ENCODE results near the gene AKR1C1. TPM values are rescaled to one million over a fixed set of nuclear protein-coding genes. Genes with fewer than 3 reads are reported as not detected.

Gene AKR1C1
- total RNA-seq, 1 experiment from 2014 or later, result 4.1 TPM

DNA sequence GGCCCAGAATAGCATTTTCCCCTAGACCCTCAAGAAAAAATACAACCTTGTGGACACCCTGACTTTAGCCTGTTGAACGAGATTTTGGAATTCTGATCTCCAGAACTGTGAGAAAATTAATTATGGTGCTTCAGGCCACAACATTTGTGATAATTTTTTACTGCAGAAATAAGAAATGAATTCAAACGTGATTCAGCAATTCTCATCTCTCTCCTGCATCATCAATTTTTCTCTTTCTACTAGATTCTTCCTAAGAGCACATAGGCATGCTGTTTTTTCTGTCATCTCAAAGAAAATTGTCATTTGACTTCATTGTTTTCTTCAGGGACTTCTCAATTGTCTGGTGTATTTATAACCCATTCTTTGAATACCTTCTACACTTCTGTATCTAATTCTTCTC is 49.4 kb downstream of the AKR1C1 start:
- Mint-ChIP-seq H3K36me3 (0 out of 2 replicates have a peak, but pooled peaks cover 2% of the 10 kb centered on the region), H3K4me3 (no peak overlapping the region), H3K27ac (no peak overlapping the region), H3K27me3 (ENCODE audit: low read depth) (no peaks in the 10 kb centered on the region), H3K9me3 (peaks cover 17% of the 10 kb centered on the region), H3K4me1 (peaks cover 17% of the 10 kb centered on the region)
- TF ChIP-seq ZNF671 (CRISPR knock-in tag; IDR thresholded peaks at IDR 0.05) (no peak), HMGA2 (CRISPR knock-in tag; IDR thresholded peaks at IDR 0.05) (no peak), NR2C2 (CRISPR knock-in tag; IDR thresholded peaks at IDR 0.05) (no peak), IRF2 (CRISPR knock-in tag; IDR thresholded peaks at IDR 0.05; ENCODE audit: borderline replicate concordance, low read depth) (no peak), NR1H2 (CRISPR knock-in tag; IDR thresholded peaks at IDR 0.05) (no peak), FOXP1 (CRISPR knock-in tag; IDR thresholded peaks at IDR 0.05; ENCODE audit: borderline replicate concordance) (no peak), ELF4 (CRISPR knock-in tag; IDR thresholded peaks at IDR 0.05; ENCODE audit: low read depth) (no peak), ZNF423 (CRISPR knock-in tag; IDR thresholded peaks at IDR 0.05) (no peak)
- TF ChIP-seq, protein P1, sequence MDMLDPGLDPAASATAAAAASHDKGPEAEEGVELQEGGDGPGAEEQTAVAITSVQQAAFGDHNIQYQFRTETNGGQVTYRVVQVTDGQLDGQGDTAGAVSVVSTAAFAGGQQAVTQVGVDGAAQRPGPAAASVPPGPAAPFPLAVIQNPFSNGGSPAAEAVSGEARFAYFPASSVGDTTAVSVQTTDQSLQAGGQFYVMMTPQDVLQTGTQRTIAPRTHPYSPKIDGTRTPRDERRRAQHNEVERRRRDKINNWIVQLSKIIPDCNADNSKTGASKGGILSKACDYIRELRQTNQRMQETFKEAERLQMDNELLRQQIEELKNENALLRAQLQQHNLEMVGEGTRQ (CRISPR knock-in tag; IDR thresholded peaks at IDR 0.05), result no peak
- TF ChIP-seq, protein P2, sequence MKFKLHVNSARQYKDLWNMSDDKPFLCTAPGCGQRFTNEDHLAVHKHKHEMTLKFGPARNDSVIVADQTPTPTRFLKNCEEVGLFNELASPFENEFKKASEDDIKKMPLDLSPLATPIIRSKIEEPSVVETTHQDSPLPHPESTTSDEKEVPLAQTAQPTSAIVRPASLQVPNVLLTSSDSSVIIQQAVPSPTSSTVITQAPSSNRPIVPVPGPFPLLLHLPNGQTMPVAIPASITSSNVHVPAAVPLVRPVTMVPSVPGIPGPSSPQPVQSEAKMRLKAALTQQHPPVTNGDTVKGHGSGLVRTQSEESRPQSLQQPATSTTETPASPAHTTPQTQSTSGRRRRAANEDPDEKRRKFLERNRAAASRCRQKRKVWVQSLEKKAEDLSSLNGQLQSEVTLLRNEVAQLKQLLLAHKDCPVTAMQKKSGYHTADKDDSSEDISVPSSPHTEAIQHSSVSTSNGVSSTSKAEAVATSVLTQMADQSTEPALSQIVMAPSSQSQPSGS (CRISPR knock-in tag; IDR thresholded peaks at IDR 0.05; ENCODE audit: borderline replicate concordance, low read depth), result no peak
- TF ChIP-seq, protein P3, sequence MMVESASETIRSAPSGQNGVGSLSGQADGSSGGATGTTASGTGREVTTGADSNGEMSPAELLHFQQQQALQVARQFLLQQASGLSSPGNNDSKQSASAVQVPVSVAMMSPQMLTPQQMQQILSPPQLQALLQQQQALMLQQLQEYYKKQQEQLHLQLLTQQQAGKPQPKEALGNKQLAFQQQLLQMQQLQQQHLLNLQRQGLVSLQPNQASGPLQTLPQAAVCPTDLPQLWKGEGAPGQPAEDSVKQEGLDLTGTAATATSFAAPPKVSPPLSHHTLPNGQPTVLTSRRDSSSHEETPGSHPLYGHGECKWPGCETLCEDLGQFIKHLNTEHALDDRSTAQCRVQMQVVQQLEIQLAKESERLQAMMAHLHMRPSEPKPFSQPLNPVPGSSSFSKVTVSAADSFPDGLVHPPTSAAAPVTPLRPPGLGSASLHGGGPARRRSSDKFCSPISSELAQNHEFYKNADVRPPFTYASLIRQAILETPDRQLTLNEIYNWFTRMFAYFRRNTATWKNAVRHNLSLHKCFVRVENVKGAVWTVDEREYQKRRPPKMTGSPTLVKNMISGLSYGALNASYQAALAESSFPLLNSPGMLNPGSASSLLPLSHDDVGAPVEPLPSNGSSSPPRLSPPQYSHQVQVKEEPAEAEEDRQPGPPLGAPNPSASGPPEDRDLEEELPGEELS (CRISPR knock-in tag; IDR thresholded peaks at IDR 0.05), result no peak
- TF ChIP-seq, protein P4, sequence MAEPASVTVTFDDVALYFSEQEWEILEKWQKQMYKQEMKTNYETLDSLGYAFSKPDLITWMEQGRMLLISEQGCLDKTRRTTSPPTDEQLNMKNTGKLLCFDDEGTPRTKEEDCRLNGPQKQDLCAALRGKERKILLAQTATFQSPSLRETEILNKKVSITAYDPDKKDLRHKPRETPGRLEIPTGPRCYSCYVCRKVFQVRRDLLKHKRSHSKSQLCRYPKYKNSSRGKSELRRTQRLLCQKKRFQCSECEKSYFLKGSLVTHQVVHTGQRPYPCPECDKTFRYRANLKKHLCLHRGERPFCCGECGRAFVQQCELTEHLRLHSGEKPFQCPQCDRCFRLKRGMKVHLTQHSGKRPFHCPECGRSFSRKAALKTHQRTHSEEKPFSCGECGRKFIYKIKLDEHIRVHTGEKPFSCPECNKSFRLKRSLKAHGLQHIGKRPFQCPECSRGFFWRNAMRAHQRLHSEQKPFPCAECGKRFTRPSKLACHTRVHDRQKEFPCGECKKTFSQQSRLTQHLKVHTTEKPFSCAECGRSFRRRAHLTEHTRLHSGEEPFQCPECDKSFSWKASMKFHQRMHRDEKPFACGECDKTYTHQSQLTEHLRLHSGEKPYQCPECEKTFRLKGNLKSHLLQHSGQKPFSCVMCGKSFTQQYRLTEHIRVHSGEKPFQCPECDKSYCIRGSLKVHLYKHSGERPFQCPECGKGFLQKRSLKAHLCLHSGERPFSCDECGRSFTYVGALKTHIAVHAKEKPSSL (CRISPR knock-in tag; conservative IDR thresholded peaks at IDR 0.05), result no peak
- ChIA-PET CTCF (no interaction called here), POLR2A (no interaction called here)
- DNase-seq (ENCODE audit: low spot score) (no peak), ATAC-seq (no peak)

DNA sequence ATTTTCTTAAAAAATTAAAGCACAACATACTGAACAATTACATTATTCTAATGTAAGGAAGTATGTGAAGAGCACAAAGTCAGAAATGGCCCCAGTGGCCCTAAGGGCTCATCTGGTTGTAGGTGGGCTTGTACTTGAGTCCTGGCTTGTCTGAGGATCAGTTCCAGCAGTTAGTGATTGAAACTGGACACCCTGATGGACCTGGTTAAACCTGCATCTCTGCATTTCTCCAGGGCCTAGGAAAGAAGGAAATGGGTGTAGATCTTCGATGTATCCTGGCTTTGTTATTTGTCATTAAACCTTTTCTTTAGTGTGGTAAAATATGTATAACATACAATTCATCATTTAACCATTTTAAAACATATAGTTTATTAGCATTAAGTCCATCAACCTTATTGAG is 50.2 kb downstream of the AKR1C1 start:
- ChIA-PET CTCF (no interaction called here), POLR2A (no interaction called here)
- Mint-ChIP-seq H3K4me3 (no peak overlapping the region), H3K27ac (no peak overlapping the region), H3K9me3 (peaks cover 18% of the 10 kb centered on the region), H3K36me3 (0 out of 2 replicates have a peak, but pooled peaks cover 2% of the 10 kb centered on the region), H3K4me1 (peaks cover 24% of the 10 kb centered on the region), H3K27me3 (ENCODE audit: low read depth) (no peaks in the 10 kb centered on the region)
- DNase-seq (ENCODE audit: low spot score) (no peak), ATAC-seq (no peak)
- TF ChIP-seq CREB1 (CRISPR knock-in tag; IDR thresholded peaks at IDR 0.05) (no peak), IRF2 (CRISPR knock-in tag; IDR thresholded peaks at IDR 0.05; ENCODE audit: borderline replicate concordance, low read depth) (no peak), MYBL2 (CRISPR knock-in tag; IDR thresholded peaks at IDR 0.05) (no peak), ZNF396 (CRISPR knock-in tag; IDR thresholded peaks at IDR 0.05; ENCODE audit: borderline replicate concordance) (no peak)
- TF ChIP-seq, protein P5, sequence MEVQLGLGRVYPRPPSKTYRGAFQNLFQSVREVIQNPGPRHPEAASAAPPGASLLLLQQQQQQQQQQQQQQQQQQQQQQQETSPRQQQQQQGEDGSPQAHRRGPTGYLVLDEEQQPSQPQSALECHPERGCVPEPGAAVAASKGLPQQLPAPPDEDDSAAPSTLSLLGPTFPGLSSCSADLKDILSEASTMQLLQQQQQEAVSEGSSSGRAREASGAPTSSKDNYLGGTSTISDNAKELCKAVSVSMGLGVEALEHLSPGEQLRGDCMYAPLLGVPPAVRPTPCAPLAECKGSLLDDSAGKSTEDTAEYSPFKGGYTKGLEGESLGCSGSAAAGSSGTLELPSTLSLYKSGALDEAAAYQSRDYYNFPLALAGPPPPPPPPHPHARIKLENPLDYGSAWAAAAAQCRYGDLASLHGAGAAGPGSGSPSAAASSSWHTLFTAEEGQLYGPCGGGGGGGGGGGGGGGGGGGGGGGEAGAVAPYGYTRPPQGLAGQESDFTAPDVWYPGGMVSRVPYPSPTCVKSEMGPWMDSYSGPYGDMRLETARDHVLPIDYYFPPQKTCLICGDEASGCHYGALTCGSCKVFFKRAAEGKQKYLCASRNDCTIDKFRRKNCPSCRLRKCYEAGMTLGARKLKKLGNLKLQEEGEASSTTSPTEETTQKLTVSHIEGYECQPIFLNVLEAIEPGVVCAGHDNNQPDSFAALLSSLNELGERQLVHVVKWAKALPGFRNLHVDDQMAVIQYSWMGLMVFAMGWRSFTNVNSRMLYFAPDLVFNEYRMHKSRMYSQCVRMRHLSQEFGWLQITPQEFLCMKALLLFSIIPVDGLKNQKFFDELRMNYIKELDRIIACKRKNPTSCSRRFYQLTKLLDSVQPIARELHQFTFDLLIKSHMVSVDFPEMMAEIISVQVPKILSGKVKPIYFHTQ (CRISPR knock-in tag; IDR thresholded peaks at IDR 0.05), result no peak
- TF ChIP-seq, protein P6, sequence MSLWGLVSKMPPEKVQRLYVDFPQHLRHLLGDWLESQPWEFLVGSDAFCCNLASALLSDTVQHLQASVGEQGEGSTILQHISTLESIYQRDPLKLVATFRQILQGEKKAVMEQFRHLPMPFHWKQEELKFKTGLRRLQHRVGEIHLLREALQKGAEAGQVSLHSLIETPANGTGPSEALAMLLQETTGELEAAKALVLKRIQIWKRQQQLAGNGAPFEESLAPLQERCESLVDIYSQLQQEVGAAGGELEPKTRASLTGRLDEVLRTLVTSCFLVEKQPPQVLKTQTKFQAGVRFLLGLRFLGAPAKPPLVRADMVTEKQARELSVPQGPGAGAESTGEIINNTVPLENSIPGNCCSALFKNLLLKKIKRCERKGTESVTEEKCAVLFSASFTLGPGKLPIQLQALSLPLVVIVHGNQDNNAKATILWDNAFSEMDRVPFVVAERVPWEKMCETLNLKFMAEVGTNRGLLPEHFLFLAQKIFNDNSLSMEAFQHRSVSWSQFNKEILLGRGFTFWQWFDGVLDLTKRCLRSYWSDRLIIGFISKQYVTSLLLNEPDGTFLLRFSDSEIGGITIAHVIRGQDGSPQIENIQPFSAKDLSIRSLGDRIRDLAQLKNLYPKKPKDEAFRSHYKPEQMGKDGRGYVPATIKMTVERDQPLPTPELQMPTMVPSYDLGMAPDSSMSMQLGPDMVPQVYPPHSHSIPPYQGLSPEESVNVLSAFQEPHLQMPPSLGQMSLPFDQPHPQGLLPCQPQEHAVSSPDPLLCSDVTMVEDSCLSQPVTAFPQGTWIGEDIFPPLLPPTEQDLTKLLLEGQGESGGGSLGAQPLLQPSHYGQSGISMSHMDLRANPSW (CRISPR knock-in tag; conservative IDR thresholded peaks at IDR 0.05; ENCODE audit: low read depth), result no peak
- TF ChIP-seq, protein P7, sequence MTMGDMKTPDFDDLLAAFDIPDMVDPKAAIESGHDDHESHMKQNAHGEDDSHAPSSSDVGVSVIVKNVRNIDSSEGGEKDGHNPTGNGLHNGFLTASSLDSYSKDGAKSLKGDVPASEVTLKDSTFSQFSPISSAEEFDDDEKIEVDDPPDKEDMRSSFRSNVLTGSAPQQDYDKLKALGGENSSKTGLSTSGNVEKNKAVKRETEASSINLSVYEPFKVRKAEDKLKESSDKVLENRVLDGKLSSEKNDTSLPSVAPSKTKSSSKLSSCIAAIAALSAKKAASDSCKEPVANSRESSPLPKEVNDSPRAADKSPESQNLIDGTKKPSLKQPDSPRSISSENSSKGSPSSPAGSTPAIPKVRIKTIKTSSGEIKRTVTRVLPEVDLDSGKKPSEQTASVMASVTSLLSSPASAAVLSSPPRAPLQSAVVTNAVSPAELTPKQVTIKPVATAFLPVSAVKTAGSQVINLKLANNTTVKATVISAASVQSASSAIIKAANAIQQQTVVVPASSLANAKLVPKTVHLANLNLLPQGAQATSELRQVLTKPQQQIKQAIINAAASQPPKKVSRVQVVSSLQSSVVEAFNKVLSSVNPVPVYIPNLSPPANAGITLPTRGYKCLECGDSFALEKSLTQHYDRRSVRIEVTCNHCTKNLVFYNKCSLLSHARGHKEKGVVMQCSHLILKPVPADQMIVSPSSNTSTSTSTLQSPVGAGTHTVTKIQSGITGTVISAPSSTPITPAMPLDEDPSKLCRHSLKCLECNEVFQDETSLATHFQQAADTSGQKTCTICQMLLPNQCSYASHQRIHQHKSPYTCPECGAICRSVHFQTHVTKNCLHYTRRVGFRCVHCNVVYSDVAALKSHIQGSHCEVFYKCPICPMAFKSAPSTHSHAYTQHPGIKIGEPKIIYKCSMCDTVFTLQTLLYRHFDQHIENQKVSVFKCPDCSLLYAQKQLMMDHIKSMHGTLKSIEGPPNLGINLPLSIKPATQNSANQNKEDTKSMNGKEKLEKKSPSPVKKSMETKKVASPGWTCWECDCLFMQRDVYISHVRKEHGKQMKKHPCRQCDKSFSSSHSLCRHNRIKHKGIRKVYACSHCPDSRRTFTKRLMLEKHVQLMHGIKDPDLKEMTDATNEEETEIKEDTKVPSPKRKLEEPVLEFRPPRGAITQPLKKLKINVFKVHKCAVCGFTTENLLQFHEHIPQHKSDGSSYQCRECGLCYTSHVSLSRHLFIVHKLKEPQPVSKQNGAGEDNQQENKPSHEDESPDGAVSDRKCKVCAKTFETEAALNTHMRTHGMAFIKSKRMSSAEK (CRISPR knock-in tag; IDR thresholded peaks at IDR 0.05; ENCODE audit: borderline replicate concordance), result no peak

Measured in WTC11 (cell line).